ENCODE results near the gene BUB3. TPM values are rescaled to one million over a fixed set of nuclear protein-coding genes. Genes with fewer than 3 reads are reported as not detected.

BUB3 gene, protein sequence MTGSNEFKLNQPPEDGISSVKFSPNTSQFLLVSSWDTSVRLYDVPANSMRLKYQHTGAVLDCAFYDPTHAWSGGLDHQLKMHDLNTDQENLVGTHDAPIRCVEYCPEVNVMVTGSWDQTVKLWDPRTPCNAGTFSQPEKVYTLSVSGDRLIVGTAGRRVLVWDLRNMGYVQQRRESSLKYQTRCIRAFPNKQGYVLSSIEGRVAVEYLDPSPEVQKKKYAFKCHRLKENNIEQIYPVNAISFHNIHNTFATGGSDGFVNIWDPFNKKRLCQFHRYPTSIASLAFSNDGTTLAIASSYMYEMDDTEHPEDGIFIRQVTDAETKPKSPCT
- 146 and 203 TPM in 2 replicates for total RNA-seq

DNA sequence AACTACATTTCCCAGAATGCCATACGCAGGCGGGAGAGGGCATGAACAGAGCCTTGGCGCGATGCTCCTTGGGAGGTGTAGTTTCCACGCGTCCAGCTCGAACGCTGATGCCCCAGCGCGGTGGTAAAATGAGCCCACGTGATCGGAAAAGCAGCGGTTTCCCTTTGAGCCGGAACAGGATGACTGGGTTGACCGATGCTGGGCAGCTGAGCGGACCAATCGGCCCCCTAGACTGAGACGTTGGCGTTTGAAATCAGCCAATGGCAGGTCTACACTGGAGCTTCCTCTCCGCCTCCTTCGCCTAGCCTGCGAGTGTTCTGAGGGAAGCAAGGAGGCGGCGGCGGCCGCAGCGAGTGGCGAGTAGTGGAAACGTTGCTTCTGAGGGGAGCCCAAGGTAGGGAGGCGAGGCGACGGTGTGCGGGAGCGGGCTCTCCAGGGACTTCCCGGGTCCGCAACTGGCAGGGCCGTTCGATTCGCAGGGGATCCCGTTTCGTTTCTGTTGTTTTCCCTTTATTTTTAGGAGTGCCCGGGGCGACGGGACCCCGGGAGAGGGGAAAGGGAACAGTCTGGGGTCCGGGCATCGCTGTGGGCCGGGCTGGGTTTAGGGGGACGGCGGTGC, at the start of gene BUB3:
TSS of gene BUB3 (plus strand) at position 311 of the 619 bp plus-strand sequence. CDS start 516 bp downstream, outside the sequence.

DNA sequence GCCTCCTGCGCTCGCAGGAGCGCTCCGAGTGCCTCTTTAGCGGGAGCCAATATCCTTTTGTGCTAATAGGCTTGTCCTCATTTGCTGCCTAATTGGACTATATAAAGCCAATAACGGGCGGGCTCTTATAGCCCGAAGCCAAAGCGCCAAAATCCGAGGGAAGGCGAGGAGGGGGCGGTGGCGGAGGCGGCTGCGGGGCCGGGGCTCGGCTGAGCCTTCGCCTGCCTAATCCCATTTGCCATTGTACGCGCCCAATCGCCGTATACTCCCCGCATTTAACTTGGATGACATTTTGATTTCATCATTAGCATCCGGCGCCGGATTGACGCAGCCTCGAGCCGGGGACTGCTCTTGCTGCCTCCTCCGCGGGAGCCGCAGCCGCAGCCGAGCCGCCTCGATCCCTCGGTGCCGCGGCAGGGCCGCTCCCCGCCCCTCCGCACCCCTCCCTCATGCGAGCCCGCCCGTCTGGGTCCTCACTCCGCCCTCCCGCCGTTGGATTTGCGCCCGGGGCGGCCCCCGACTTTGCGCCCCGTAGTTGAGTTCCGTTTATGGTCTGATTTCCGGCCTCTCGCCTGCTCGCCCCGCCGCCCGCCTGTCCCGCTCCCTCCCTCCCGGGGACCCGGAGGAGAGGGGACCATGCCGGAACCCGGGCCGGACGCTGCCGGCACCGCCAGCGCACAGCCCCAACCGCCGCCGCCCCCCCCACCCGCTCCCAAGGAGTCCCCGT, 18.6 kb upstream of the BUB3 start, which contains the start of gene HMX3:
TSS of gene HMX3 (plus strand) at position 556 of the 727 bp plus-strand sequence. CDS start at position 637, 81 bp downstream.

DNA sequence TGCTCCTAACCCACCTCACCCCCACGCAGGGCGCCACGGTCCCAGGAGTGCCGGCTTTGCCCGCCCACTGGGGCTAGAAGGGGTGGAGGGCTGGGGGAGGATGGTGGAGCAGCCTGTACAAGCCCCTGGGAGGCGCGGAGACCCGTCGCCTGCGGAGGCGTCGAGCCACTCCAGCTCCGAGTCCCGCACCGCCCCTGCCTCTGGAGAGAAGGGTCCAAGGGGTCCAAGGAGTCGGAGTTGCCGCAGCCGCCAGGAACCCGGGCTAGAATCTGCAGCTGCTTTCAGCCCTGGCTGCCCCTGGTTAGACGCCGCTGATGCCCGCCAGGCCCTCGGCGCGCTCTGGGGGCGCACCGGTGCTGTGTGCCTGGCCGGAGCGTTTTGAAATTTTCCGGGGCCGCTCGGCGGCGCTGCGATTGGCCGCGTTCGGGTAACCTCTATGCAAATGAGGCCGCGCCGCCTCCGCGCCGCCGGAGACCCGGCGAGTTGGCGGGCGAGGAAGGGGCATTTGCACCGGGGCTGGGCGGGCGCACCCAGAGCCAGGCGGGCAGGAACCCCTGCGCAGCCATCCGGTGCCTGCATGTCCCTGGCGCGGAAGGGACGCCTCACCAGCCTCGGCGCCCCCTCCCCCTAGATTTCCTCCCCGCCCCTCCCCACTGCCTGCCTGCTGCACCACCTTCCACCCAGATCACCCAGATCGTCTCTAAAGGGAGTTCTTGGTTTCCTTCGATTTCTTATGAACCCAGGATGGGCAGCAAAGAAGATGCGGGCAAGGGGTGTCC, 6.4 kb upstream of the BUB3 start, which contains the start of gene HMX2:
TSS of gene HMX2 (plus strand) at position 502 of the 779 bp plus-strand sequence. CDS start at position 745, 243 bp downstream.

Other genes with a start within 250 kb of the BUB3 start
- not detected in 2 replicates for gene FAM24A, start 243.8 kb upstream of the BUB3 start, total RNA-seq
- 8.2 and 10.5 TPM in 2 replicates for gene C10orf88, start 200.2 kb upstream of the BUB3 start, total RNA-seq
- 4.6 and 5.2 TPM in 2 replicates for gene PSTK, start 174.0 kb upstream of the BUB3 start, total RNA-seq
- 5.7 and 6.9 TPM in 2 replicates for gene IKZF5, start 145.6 kb upstream of the BUB3 start, total RNA-seq
- gene ACADSB, start 145.4 kb upstream of the BUB3 start, total RNA-seq: 3.3 and 5.3 TPM in 2 replicates
- gene HMX3, start 18.4 kb upstream of the BUB3 start, total RNA-seq: not detected in 2 replicates
- gene HMX2, start 6.3 kb upstream of the BUB3 start, total RNA-seq: not detected in 2 replicates

Data from vein endothelial cell (primary cell).